Activated CD8-positive, alpha-beta memory T cell treated with anti-CD3 and anti-CD28 coated beads for 48 hours (primary cell): ENCODE data around the gene EDIL3.
"Not testable (repeated sequence)": the region's sequence is repeated elsewhere in the genome, so short reads cannot be mapped to it uniquely, and the experiment has no call there.

Source experiments
- DNase-seq, 3 experiments: peaks; one replicate each; pipeline ENCODE4 v3.0.0-alpha.2; 2020; ENCODE audit warnings: low read depth in 2 of 3, low spot score in 2 of 3

Gene EDIL3

DNA sequence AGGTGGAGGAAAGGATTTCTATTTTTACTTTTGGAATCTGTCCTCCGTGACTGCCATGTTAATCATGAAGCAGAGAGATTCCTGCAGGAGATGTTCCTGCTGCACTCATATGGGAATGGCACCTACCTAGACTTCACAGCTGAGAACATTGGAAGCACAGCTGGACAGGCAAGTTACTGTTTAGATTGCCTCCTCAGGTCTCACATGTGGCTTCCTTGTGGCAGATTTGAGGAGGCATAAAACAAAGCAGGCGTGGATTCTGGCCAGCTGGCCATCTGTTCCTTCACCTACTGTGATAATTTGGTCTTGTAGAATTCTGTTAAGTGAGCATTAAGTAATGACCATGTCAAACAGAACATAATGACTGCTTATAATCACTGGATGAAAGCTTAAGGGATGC, 193.4 kb downstream of the EDIL3 start:
- DNase-seq, result no peak

DNA sequence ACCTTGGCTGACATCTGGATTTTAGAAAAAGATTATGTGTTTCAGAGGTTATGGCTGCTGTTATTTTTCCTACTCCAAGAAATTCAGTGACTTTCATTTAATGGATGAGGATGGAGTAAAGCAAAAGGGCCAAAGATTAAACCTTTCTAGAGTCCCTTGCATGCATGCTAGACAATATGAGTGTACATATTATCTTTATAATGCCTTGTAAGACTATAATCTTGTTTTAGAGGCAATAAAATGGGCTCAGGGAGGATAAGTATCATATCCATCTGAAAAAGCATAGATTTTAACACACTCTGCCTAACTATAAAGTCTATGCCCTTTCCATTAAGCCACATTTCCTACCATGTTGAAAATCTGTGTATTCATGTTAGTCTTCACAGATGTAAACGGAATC, 199.8 kb downstream of the EDIL3 start:
- no peak for DNase-seq

DNA sequence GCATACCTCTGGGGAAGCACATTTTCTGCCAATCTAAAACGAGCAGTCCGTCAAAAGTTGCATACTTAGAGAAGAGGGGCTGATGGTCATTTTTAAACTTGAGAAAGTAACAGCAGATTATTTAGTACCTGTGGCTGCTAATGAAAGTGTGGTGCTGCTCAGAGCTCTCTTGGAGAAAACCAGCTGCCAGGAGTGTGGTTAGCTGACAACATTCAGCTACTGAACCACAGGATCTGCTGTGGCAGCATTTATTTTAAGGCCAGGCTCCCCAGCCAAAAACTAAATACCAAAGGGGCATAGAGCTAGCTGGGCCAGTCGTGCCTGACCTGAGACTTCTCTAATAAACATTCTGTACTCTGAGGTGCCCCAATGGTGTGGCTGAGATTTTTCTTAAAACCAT, 203.6 kb downstream of the EDIL3 start:
- DNase-seq, result no peak

DNA sequence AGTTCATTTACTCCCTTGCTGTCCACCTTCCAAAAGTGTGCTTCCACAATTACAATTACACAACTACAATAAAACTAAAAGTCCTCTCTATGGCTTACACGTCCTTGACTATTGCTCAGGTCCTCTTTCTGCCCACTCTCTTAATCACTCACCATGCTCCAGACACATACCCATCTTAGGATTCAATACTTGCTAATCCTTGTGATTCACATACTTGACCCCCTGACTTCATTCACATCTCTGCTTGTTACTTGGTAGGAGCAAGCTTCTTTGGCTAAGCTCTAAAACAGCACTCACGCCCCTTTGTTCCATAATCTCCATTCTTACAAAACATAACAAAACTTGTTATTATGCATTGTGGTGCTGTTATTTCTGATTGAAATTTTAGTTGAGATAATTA, 215.8 kb downstream of the EDIL3 start:
- DNase-seq, result no peak

DNA sequence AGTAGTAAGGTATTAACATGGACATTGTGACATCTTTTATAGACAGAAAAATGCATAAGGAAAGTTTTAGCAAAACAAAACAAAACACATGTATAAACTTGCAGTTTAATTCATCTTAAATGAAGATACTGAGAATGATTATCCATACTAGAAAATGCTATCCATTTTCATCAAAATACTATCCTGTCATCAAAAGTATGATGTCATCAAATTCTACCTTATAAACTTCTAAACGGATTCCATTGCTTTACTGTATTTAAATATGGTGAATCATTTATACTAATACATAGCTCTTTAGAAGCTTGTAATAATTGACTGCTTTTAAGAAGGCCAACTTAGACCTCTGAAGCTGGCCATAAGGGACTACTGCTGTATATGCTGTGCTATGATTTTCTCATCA, 221.0 kb downstream of the EDIL3 start:
- DNase-seq, result no peak

DNA sequence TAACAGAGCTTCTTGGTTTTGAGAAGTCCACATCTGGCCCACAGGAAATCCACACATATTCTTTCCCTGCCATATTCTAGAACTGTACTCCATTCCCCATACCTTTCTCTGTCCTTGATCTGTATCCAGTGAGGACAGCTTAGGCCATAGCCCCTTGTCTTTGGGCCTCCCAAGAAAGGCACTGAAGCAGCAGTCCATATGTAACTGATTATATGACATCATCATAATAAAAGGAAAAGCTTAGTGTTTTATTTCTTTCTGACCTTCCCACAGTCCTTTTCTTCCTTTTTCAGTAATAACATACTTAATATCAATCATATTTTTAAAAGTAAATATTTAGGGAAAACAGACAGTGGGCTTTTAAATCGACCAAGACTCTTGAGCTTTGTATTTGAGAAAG, 222.0 kb downstream of the EDIL3 start:
- DNase-seq, result no peak

DNA sequence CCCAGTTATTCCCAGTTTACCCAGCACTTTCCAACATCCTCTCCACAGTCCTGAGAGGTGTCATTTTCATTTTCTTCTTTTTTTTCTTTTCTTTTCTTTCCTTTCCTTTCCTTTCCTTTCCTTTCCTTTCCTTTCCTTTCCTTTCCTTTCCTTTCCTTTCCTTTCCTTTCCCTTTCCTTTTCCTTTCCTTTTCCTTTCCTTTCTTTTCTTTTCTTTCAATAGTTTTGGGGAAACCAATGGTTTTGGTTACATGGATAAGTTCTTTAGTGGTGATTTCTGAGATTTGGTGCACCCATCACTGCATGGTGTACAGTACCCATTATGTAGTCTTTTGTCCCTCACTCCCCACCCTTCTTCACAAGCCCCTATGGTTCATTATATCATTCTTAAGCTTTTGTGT, 224.0 kb downstream of the EDIL3 start:
- DNase-seq, result not testable (repeated sequence)

DNA sequence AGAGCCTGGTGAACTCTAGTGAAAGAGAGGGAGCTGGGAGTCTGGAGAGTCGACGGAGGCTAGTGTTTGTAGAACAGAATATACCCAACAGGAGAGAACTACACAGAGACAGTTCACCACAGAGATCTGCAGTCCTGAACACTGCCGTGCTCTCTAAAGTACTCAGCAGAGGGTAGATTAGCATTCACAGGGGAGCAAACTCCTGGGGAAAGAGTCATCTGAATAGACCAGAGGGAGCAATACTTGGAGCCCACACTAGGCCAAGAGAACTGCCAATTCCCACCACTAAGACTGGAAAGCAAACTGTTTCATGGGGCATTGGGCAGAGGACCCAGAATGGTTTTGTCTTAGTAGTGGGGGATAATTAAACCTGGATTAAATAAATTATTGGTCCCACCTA, 235.6 kb downstream of the EDIL3 start:
- no peak for DNase-seq

DNA sequence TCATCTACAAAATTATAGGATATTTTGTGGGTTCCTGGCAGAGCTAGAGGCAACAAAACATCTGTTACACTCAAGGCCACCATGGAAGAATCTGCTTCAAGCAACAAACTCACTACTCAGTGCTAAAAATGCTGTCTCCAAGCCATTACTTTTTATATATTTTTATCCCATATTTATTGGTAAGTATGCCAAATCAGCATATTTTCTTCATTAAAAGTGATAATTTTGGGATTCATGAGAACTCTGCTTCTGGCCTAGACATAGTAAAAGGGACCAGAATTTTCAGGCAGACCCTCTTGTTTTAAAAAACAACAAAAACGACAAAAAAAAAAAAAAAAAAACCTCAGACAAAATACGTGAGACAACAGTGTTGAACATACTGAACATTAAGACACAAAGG, 236.0 kb downstream of the EDIL3 start:
- DNase-seq, result no peak

DNA sequence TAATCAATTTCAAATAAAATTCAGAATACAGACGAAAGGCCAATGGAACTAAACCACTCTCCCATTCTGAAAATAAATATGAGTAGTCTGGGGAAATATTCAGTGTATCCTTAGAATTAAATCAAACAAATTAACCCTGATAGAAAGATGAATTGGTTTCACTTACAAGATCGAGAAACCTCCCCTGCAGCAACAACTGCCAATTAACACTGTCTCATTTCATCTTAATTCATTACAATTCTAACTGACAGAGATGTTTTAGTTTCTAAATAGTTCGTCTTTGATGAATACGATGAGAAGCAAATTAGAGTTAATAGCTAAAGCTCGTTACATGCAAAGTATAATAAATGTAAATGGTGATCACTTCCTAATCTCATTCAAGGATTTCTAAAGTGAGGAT, 247.1 kb downstream of the EDIL3 start:
- no peak for DNase-seq

DNA sequence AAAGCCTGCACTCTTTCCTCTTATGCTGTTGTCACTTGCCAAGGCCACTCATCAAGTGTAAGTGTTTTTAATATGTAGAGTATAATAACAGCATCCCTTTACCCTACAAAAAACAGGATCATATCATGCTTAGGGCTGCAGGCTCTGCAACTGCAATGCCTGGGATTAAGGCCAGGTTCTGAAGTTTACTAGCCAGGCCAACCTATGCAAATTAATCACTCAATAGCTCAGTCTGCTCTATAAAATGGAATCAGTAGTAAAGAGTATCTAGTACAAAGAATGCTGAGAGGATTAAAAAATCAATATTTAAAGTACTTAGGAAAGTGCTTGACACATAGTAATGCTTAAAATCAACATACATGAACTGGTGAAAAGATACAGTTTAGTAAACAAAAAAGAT, 253.3 kb downstream of the EDIL3 start:
- no peak for DNase-seq

DNA sequence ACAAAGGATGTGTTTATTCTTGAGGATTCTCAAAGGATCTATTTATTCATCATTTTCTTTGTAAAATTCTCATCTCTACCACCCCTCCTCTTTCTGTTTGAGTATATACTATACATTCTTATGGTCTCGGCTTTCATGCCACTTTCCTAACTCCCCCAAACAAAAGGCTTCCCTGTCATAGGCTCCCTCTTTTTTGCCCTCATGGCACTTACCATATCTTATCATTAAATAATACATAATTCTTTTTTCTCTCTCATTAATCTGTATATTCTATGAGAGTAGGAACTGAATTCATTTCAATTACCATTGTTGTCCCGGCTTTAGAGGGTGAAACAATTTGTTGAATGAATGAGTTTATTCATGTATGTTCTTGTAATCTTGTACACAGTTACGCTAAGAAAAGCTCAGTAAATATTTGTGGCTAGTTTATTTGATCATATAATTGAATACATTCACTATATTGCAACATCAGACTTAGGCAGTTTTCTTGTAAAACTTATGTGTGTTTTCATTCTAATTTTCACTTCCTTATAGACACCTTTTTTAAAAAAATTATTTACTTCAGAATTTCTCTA, 254.6 kb downstream of the EDIL3 start:
- DNase-seq, result no peak

DNA sequence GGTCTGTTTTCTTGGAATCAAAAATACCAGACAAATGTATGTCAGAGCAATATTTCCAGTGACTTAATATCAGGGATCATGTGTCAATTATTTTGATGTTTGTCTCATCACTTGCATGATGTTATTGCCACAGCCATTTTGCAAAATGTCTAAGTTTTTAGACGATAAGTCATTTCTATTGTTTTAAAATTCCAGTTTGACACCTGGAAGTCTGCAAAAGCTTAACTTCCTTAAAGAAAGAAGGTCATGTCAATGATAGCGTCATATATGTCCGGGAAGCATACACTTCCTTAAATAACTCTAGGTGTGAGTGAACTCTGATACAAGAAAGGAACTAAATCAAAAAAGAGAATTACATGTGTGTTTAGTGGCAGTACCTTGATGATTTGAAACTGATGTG, 259.5 kb downstream of the EDIL3 start:
- no peak for DNase-seq

DNA sequence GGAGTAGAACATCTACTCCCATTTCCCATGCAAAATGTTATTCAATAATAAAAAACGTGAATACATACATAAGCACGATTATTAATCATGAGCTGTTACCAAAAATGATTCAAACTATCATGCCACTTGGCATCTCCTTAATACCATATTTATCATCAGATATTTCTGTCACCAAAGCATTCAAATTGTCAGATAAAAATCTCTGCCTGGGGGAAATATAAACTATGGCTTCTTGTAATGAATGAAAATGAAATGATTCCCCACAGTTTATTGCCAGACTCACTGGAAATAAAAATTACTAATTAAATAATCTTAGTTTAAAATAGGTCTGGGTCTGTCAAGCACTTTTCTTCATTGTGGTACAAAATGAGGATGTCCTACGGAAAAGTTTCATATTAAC, 265.4 kb downstream of the EDIL3 start:
- no peak for DNase-seq

DNA sequence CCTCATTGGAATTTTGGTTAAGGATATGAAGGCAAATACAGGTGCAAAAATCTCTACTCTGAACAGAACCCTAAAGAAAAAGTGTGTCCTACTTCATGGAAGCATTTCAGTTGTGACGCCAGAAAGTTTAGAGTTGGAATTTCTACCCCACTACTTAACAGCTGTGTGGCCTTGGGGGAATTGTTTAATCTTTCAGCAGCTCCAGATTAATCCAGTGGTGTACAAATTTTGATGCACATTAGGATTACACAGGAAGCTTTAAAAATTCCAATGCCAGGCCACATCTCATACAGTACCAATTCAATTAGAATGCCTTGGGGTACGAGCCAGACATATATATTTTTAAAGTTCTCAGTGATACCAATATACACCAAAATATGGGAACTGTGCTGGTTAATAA, 266.1 kb downstream of the EDIL3 start:
- DNase-seq, result no peak

DNA sequence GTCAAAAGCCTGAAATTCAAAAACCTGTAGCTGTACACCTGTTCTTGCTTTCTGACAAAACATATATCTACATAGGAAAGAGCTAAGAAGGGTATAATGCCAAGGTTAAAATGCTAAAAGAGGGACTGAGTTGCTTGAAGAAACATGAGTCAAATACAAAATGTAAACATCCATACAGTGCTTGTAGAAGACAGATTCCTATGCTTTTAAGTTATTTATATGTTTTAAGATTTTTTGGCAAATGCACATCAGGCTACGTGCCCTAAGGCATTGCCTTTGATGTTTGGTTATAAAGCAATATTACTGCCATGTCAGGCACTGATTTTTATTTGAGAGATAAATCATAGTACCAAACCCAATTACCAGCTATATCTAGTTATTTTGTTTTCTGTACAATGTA, 269.0 kb downstream of the EDIL3 start:
- no peak for DNase-seq

DNA sequence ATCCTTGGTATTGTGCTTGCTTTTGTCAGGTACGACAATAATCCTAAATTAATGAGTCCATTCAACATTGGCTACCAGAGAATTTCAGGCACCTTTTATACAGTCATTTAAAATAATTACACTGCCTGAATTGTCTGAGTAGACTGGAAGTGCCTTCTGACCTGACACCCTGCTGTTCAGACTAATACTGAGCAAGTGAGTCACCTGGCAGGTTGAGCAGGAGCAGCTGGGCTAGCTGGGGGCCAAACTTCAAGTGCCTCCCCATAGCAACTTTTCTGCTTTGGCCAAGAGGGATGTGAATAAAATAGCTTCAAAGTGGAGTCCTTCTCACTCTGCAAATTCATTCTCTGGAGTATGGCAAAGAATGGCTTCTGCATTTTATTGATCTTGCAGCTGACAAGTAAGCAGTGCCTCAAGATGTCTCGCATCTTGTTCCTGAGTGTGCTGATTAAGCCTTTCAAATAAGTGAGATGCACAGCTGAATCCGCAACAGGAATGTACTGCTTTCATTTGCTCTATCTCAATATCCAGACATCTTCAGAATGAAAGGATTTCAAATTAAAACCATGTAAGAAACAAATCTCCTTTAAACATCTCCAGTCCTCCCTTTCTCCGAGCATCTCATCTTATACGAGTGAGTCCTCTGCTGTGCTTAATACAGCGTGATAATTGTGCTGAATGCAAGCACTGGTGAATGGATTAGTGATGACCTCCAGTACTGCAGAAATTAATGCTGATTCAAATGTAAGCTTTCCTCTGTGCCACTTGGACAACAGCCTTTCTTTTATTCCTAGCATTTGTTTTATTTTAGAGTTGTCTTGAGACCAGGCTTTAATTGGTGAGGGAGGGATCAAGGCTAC, 271.2 kb downstream of the EDIL3 start:
- no peak for DNase-seq

DNA sequence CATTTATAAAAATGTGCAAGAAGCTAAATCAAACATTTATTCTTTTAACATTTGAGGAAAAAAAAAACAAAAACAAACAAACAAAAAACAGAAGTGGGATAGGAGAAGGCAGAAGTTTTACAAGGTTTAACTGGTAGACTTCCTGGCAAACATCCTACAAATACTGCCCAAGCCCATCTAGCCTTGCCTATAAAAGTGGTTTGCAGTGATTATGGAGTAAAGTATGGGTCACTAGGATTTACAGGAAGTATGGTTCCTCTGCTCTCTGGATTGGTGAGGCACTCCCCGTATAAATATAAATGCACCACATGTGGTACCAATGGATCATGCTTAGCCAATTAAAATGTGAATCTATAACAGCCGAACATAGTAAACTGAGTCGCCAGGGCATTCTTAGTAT, 291.9 kb downstream of the EDIL3 start:
- no peak for DNase-seq

DNA sequence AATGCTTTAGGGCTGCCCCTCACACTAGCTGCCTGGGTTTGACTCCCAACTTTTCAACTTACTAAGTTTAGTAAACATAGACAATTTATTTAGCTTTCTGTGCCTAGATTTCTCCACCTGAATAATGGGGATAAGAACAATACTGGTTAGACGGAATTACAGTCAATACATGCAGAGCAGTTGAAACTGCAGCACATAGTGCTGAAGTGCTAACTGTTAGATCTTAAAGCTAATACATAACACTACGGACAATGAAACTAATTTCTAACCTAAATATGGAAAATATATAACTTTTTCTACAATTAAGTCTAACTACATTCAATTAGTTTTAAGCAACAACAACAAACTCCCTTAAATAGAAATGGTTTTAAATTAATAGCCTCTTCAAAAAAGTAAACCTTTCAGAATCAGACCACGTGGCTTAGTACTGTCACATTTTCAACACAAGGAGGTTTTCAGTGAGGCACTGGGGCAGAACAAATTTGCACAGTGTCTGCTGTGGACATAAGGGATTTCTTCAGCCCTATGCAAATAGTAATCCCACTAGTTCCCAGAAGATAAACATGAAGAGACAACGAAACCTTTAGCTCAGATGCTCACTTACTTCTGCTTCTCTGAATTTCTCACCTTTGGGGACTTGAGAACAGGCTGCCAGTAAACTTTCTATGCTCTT, 293.4 kb downstream of the EDIL3 start:
- no peak for DNase-seq

DNA sequence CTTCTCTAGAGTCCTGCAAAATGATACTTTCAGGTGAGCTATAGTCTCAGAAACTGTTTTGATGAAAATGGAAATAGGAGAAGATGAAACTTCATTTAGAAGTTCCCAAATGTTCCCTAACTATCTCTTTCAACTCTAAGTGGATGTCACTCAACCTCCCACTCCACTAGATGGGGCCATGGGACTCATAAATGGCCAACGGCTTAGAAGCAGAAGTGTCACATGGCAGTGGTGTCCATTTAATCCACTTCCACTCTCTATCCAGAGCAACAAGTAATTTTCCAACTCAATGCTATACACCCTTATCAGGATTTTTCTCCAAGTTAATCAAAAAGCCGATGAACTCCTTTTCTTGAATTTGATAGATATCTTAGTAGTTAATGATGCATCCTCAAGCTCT, 295.7 kb downstream of the EDIL3 start:
- DNase-seq, result no peak

DNA sequence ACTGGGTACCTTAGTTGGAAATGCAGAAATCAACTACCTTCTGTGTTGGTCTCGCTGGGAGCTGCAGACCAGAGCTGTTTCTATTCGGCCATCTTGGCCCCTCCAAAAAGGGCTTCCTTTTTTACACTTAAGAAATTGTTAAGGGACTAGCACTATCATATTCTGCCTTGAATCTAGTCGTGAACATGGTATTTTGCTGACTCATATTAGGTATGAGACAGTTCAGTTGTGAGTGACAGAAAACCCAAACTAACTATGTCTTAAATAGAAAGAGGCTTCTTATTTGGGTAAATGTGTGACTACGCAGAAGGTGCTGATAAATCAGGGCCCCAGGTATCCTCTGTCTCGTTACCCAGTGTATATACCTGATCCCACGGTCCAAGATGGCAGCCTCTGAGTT, 298.2 kb downstream of the EDIL3 start:
- no peak for DNase-seq

DNA sequence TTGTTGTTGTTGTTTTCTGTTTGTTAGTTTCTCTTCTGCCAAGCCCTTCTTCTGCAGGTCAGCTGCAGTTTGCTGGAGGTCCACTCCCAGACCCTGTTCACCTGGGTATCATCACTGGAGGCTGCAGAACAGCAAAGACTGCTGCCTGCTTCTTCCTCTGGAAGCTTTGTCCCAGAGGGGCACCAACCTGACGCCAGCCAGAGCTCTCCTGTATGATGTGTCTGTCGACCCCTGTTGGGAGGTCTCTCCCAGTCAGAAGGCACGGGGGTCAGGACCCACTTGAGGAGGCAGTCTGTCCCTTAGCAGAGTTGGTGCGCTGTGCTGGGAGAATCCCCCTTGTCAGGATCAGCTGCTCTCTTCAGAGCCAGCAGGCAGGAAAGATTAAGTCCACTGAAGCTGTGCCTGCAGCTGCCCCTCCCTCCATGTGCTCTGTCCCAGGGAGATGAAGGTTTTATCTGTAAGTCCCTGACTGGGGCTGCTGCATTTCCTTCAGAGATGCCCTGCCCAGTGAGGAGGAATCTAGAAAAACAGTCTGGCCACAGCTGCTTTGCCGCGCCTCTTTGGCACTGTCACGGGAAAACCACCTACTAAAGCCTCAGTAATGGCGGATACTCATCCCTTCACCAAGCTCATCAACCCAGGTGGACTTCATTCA, 299.2 kb downstream of the EDIL3 start:
- no peak for DNase-seq
